Neuronal stem cell (in vitro differentiated cells): Measurements from ENCODE around the gene C2orf69.

Experiments
- DNase-seq: peaks from one replicate; pipeline ENCODE4 v3.0.0-alpha.2; 2013; ENCODE audit warnings: low spot score
- H2AFZ ChIP-seq: one replicate; pipeline ENCODE4 v1.6.1; 2013; ENCODE audit warnings: mild to moderate bottlenecking, low read length, inconsistent platforms
- H2AK5ac ChIP-seq: 2 replicates; pipeline ENCODE4 v1.6.1; 2013; ENCODE audit warnings: low read depth, mild to moderate bottlenecking, inconsistent platforms, low read length, moderate library complexity, mixed read lengths
- H2BK120ac ChIP-seq: 2 replicates; pipeline ENCODE4 v1.6.1; 2013; ENCODE audit warnings: low read depth, mild to moderate bottlenecking, inconsistent platforms, low read length, moderate library complexity, mixed read lengths
- H2BK12ac ChIP-seq: one replicate; pipeline ENCODE4 v1.6.1; 2013; ENCODE audit warnings: low read length, inconsistent platforms
- H2BK15ac ChIP-seq: 2 replicates; pipeline ENCODE4 v1.6.1; 2013; ENCODE audit warnings: mild to moderate bottlenecking, low read length, inconsistent platforms, mixed read lengths
- H2BK5ac ChIP-seq: one replicate; pipeline ENCODE4 v1.6.1; 2013; ENCODE audit warnings: inconsistent platforms, mild to moderate bottlenecking, low read length, moderate library complexity
- H3K14ac ChIP-seq: one replicate; pipeline ENCODE4 v1.6.1; 2013; ENCODE audit warnings: low read length, inconsistent platforms
- H3K18ac ChIP-seq: 2 replicates; pipeline ENCODE4 v1.6.1; 2013; ENCODE audit warnings: low read length, inconsistent platforms
- H3K23ac ChIP-seq: 2 replicates; pipeline ENCODE4 v1.6.1; 2013; ENCODE audit warnings: low read depth, mild to moderate bottlenecking, mixed read lengths, low read length, inconsistent platforms; ENCODE audit not compliant: poor library complexity
- H3K27ac ChIP-seq: replicated peaks from 3 replicates; pipeline ENCODE4 v1.5.1; 2013; ENCODE audit warnings: low read length, inconsistent platforms
- H3K27me3 ChIP-seq, 3 experiments: 2 replicates each; pipeline ENCODE4 v1.6.1; 2013; ENCODE audit warnings: low read length in 3 of 3, mild to moderate bottlenecking in 2 of 3, inconsistent platforms in 1 of 3, low read depth in 1 of 3, mixed read lengths in 1 of 3, moderate library complexity in 1 of 3; ENCODE audit not compliant: control insufficient read depth in 3 of 3, insufficient read depth in 3 of 3
- H3K36me3 ChIP-seq, 2 donors: replicated peaks in 1 of 2; 2 replicates each; pipeline ENCODE4 v1.6.1; 2013; ENCODE audit warnings: low read length in 2 of 2; ENCODE audit not compliant: control insufficient read depth in 2 of 2, insufficient read depth in 2 of 2
- H3K4ac ChIP-seq: 2 replicates; pipeline ENCODE4 v1.6.1; 2013; ENCODE audit warnings: inconsistent platforms, mild to moderate bottlenecking, low read length, moderate library complexity
- H3K4me1 ChIP-seq, 2 donors: 1 replicate in 1 of 2; 2 replicates in 1 of 2; pipeline ENCODE4 v1.6.1; 2013; ENCODE audit warnings: low read length in 2 of 2, low read depth in 1 of 2; ENCODE audit not compliant: control insufficient read depth in 2 of 2, insufficient read depth in 1 of 2
- H3K4me2 ChIP-seq: one replicate; pipeline ENCODE4 v1.6.1; 2013; ENCODE audit warnings: mild to moderate bottlenecking, low read length, inconsistent platforms; ENCODE audit not compliant: insufficient read depth, poor library complexity, severe bottlenecking
- H3K4me3 ChIP-seq, 2 donors: 2 replicates each; pipeline ENCODE4 v1.5.1; 2013; ENCODE audit warnings: low read length in 2 of 2, mild to moderate bottlenecking in 2 of 2, inconsistent platforms in 1 of 2, moderate library complexity in 1 of 2
- H3K79me1 ChIP-seq: one replicate; pipeline ENCODE4 v1.6.1; 2013; ENCODE audit warnings: low read depth, mild to moderate bottlenecking, inconsistent platforms, low read length, moderate library complexity
- H3K9ac ChIP-seq: one replicate; pipeline ENCODE4 v1.6.1; 2013; ENCODE audit warnings: mild to moderate bottlenecking, low read depth, low read length, inconsistent platforms; ENCODE audit not compliant: poor library complexity
- H3K9me3 ChIP-seq, 2 donors: replicated peaks in 1 of 2; 2 replicates each; pipeline versions ENCODE3 to v1.6.1; 2013; ENCODE audit warnings: low read length in 2 of 2, mild to moderate bottlenecking in 2 of 2, inconsistent platforms in 1 of 2, low read depth in 1 of 2, mixed read lengths in 1 of 2, moderate library complexity in 1 of 2; ENCODE audit not compliant: control insufficient read depth in 2 of 2, insufficient read depth in 1 of 2
- H4K8ac ChIP-seq: one replicate; pipeline ENCODE4 v1.6.1; 2013; ENCODE audit warnings: low read depth, mild to moderate bottlenecking, inconsistent platforms, low read length, moderate library complexity
- H4K91ac ChIP-seq: one replicate; pipeline ENCODE4 v1.6.1; 2013; ENCODE audit warnings: low read length, low read depth, mild to moderate bottlenecking, inconsistent platforms; ENCODE audit not compliant: poor library complexity
- WGBS, 2 donors: extraction: QIAGEN DNeasy Blood & Tissue Kit; methylation state at CpG; one replicate each; pipeline ENCODE4 v1.1.7; 2013; ENCODE audit warnings: missing lambda C conversion rate in 2 of 2, mixed read lengths in 1 of 2; ENCODE audit not compliant: insufficient read length in 2 of 2, insufficient replicate concordance in 1 of 2; ENCODE audit errors: extremely low coverage in 2 of 2; 5-methylcytosine and 5-hydroxymethylcytosine counted together

The C2orf69 gene

GRCh38 chr2:199926806-199927205 lies 15.7 kb downstream of the C2orf69 start:
- no peak overlapping the region for H3K18ac ChIP-seq
- no peak overlapping the region for H2BK15ac ChIP-seq
- no peak overlapping the region for H4K91ac ChIP-seq
- WGBS, 2 donors = no CpG with 5 or more reads among the region's 1 CpG
- no peaks in the 10 kb centered on the region for H3K79me1 ChIP-seq
- no peak overlapping the region for H3K4ac ChIP-seq
- H3K9me3 ChIP-seq = no peaks in the 10 kb centered on the region
- no peak overlapping the region for H2BK12ac ChIP-seq
- no peak overlapping the region for H3K14ac ChIP-seq
- H3K23ac ChIP-seq = no peak overlapping the region
- no peak overlapping the region for H2AK5ac ChIP-seq
- H2AFZ ChIP-seq = no peak overlapping the region
- no peak overlapping the region for H3K9ac ChIP-seq
- H3K4me1 ChIP-seq = no peaks in the 10 kb centered on the region
- DNase-seq = no peak
- H3K36me3 ChIP-seq = peaks cover 6 to 88% of the 10 kb centered on the region in 2 donors
- no peak overlapping the region for H2BK5ac ChIP-seq
- no peak overlapping the region for H3K4me3 ChIP-seq
- H4K8ac ChIP-seq = no peak overlapping the region
- no peaks in the 10 kb centered on the region for H3K27me3 ChIP-seq
- H2BK120ac ChIP-seq = no peak overlapping the region
- no peak overlapping the region for H3K27ac ChIP-seq
- H3K4me2 ChIP-seq = no peak overlapping the region

- H2AFZ ChIP-seq = no peak overlapping the region
- H2BK5ac ChIP-seq = no peak overlapping the region
- H2BK12ac ChIP-seq = no peak overlapping the region
- no peak for DNase-seq
- no peaks in the 10 kb centered on the region for H3K79me1 ChIP-seq
- no peaks in the 10 kb centered on the region for H3K4me1 ChIP-seq
- no peak overlapping the region for H3K14ac ChIP-seq
- no peaks in the 10 kb centered on the region for H3K27me3 ChIP-seq
- H2BK120ac ChIP-seq = no peak overlapping the region
- no CpG with 5 or more reads among the region's 2 CpGs for WGBS, 2 donors
- no peak overlapping the region for H4K8ac ChIP-seq
- H3K23ac ChIP-seq = no peak overlapping the region
- H3K9me3 ChIP-seq = no peaks in the 10 kb centered on the region
- no peak overlapping the region for H3K4me3 ChIP-seq
- no peak overlapping the region for H2AK5ac ChIP-seq
- no peak overlapping the region for H4K91ac ChIP-seq
- H3K36me3 ChIP-seq = peaks cover 6 to 89% of the 10 kb centered on the region in 2 donors
- no peak overlapping the region for H3K4ac ChIP-seq
- H3K9ac ChIP-seq = no peak overlapping the region
- H3K27ac ChIP-seq = no peak overlapping the region
- H2BK15ac ChIP-seq = no peak overlapping the region
- H3K18ac ChIP-seq = no peak overlapping the region
- H3K4me2 ChIP-seq = no peak overlapping the region
Observed at GRCh38 chr2:199928226-199928625, 17.1 kb downstream of the C2orf69 start.

GRCh38 chr2:199928626-199929025 lies 17.5 kb downstream of the C2orf69 start:
- no peak overlapping the region for H2BK120ac ChIP-seq
- H3K36me3 ChIP-seq = peaks cover 6 to 93% of the 10 kb centered on the region in 2 donors
- no peak overlapping the region for H3K14ac ChIP-seq
- no peaks in the 10 kb centered on the region for H3K79me1 ChIP-seq
- H2BK5ac ChIP-seq = no peak overlapping the region
- H3K27me3 ChIP-seq = no peaks in the 10 kb centered on the region
- H3K4ac ChIP-seq = no peak overlapping the region
- H3K4me2 ChIP-seq = no peak overlapping the region
- H3K4me1 ChIP-seq = no peaks in the 10 kb centered on the region
- H2AK5ac ChIP-seq = no peak overlapping the region
- no peak overlapping the region for H4K8ac ChIP-seq
- H2BK15ac ChIP-seq = no peak overlapping the region
- no peak overlapping the region for H2BK12ac ChIP-seq
- H3K9me3 ChIP-seq = no peaks in the 10 kb centered on the region
- no peak overlapping the region for H3K4me3 ChIP-seq
- no peak overlapping the region for H3K23ac ChIP-seq
- H3K18ac ChIP-seq = no peak overlapping the region
- no peak for DNase-seq
- H2AFZ ChIP-seq = no peak overlapping the region
- no peak overlapping the region for H3K27ac ChIP-seq
- H3K9ac ChIP-seq = no peak overlapping the region
- no peak overlapping the region for H4K91ac ChIP-seq

GRCh38 chr2:199929262-199929661 lies 18.2 kb downstream of the C2orf69 start:
- H2BK15ac ChIP-seq = no peak overlapping the region
- no peak for DNase-seq
- no peak overlapping the region for H2BK5ac ChIP-seq
- WGBS, 2 donors = no CpG with 5 or more reads among the region's 2 CpGs
- no peak overlapping the region for H4K8ac ChIP-seq
- H3K4me1 ChIP-seq = no peaks in the 10 kb centered on the region
- no peak overlapping the region for H4K91ac ChIP-seq
- no peak overlapping the region for H3K14ac ChIP-seq
- H3K36me3 ChIP-seq = peaks cover 6 to 95% of the 10 kb centered on the region in 2 donors
- H3K4me3 ChIP-seq = no peak overlapping the region
- no peaks in the 10 kb centered on the region for H3K27me3 ChIP-seq
- no peak overlapping the region for H3K9ac ChIP-seq
- H3K9me3 ChIP-seq = no peaks in the 10 kb centered on the region
- no peaks in the 10 kb centered on the region for H3K79me1 ChIP-seq
- H2BK12ac ChIP-seq = no peak overlapping the region
- no peak overlapping the region for H2AK5ac ChIP-seq
- no peak overlapping the region for H3K4me2 ChIP-seq
- no peak overlapping the region for H3K23ac ChIP-seq
- no peak overlapping the region for H3K4ac ChIP-seq
- no peak overlapping the region for H3K18ac ChIP-seq
- H2BK120ac ChIP-seq = no peak overlapping the region
- no peak overlapping the region for H3K27ac ChIP-seq
- H2AFZ ChIP-seq = no peak overlapping the region
